Hindlimb muscle (tissue), 1 donor: ENCODE results near the gene WDFY3. TPM values are rescaled to one million over a fixed set of nuclear protein-coding genes. Genes with fewer than 3 reads are reported as not detected.
A peak's percentile ranks its signal among the peaks of the same experiment; 100 is the strongest.

Experiments used
- DNase-seq: peaks from one replicate; pipeline ENCODE4 v3.0.0-alpha.2; 2013
- polyA plus RNA-seq: library from polyadenylated mRNA; unstranded; fragments of 120-200 nt; gene quantifications from one replicate; pipeline ENCODE4 v1.2.1, GENCODE V29; 2013; ENCODE audit not compliant: insufficient read length

The WDFY3 gene, protein sequence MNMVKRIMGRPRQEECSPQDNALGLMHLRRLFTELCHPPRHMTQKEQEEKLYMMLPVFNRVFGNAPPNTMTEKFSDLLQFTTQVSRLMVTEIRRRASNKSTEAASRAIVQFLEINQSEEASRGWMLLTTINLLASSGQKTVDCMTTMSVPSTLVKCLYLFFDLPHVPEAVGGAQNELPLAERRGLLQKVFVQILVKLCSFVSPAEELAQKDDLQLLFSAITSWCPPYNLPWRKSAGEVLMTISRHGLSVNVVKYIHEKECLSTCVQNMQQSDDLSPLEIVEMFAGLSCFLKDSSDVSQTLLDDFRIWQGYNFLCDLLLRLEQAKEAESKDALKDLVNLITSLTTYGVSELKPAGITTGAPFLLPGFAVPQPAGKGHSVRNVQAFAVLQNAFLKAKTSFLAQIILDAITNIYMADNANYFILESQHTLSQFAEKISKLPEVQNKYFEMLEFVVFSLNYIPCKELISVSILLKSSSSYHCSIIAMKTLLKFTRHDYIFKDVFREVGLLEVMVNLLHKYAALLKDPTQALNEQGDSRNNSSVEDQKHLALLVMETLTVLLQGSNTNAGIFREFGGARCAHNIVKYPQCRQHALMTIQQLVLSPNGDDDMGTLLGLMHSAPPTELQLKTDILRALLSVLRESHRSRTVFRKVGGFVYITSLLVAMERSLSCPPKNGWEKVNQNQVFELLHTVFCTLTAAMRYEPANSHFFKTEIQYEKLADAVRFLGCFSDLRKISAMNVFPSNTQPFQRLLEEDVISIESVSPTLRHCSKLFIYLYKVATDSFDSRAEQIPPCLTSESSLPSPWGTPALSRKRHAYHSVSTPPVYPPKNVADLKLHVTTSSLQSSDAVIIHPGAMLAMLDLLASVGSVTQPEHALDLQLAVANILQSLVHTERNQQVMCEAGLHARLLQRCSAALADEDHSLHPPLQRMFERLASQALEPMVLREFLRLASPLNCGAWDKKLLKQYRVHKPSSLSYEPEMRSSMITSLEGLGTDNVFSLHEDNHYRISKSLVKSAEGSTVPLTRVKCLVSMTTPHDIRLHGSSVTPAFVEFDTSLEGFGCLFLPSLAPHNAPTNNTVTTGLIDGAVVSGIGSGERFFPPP (N-terminal part only)
- 25.5 TPM for polyA plus RNA-seq

DNA sequence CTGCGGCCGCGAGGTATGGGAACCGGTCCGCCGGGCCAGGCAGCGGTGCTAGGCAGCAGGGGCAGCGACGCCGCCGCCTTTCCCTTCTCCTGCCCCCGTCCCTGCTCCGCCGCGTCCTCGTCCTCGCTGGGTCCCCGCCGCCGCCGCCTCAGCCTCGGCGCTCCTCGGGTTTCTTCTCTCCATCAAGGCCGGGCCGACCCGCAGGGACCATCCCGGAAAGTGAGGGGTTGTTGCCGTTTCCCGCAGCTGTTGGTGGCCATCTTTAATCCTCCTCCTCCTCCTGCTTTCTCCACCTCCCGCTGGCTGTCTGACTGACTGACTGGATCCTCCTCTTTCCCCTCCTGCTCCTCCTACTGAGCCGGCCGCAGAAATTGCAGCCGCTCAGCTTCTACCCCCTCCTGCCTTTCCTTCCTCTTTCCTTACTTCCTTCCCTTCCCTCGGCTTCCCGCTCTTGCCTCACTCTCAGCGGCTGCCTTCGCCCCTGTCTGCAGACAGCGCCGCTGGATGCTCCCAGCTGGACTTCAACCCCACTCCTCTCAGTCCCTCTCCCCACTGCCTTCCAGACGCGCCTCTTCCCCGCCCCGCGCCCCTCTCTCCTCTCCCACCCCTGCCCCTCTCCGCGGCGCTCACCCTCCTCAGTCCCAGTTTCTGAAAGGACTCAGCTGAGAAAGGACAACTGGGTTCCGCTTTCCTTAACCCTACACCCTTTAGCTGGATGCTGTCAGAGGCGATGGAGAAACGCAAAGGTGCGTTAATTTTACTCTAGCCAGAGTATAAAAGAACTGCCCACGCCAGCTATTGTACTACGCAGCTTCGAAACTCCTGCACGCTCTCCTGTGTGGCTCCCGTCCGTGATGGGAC, at the start of gene WDFY3:
Gene WDFY3 (minus strand): TSS at position 309 of the 861 bp plus-strand sequence. CDS start 106,099 bp downstream, outside the sequence.
- DNase-seq, result peak; percentile 91

DNA sequence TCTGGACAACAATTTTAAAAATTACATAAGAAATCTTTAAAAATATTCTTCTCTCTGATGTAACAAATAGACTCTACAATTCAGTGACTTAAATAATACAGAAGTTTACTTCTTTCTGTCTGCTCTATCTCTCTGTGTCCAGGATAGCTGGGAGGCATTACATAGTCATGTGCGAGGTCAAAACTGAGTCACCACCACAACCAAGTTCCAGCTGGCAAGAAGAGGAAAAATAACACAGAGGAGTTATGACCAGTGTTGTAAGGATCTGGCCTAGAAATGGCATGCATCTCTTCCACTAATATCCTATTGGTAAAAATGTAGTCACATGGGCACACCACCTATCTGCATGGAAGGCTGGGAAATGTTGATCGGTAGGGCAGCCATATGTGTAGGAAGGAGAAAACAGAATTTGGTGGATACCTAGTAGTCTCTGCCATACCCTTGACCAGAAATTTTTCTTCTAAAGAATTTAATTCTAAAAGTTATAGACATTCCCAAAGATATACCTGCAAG, 39.4 kb upstream of the WDFY3 start:
- no peak for DNase-seq

DNA sequence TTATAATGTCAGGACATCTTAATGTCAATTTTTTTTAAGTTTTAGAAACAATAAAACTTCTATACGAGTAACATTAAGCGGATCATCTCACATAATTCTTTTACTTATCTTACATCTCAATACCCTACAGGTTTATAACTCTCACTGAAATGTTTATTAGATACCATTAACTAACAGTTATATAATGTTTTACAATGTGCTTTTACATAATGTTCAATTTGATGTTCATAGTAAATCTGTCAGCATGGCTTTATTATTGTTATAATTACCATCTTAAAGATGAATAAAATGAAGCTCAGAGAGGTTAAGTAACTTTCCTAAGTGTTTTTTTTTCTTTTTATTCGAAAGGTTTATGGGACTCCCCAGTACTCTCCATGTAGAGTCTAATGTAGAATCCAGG, 33.9 kb upstream of the WDFY3 start:
- no peak for DNase-seq

DNA sequence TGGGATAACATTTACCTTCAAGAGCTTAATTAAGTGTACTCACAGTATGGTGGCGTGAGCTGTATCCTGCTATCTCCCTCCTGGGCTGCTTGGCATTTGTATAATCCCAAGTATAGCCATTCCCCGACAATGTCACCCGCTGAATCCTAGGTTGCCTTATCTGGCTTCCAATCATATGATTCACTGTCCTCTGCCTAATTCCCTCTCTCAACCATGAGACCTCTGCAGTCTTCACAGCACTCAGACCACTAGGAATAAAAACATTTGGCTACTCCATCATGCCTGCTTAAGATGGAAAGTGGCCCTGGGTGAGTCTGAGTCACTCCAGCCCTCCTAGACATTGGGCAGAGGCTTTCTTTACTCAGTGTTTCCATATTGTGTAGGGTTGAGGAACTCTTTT, 28.9 kb upstream of the WDFY3 start:
- no peak for DNase-seq

DNA sequence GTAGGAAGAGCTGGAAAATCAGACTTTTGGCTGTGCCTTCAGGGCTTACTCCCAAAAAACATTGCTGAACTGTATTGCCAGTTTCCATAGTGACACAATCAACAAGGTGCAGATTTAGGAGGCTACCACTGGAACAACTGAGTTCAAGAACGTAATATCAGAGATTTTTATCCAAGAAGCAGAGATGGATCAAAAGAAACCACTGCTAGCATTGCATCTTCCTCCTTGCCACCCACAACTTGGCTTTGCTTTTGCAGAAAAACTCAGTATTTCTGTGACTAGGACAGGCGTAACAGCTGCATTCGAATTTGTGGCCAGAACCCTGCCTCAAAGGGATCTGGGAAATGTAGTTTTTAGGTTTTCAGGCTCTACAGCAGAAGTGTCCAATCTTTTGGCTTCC, 27.8 kb upstream of the WDFY3 start:
- DNase-seq, result peak; percentile 84

DNA sequence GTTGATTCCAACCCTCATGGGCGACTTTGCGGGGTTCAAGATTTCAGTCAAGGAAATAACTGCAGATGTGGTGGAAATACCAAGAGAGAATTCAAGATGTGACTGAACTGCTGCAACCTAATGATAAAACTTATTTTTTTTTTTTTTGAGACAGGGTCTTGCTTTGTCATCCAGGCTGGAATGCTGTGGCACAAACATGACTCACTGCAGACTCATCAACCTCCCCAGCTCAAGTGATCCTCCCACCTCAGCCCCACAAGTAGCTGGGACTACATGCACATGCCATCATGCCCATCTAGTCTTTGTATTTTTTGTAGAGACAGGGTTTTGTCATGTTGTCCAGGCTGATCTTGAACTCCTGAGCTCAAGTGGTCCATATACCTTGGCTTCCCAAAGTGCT, 19.5 kb upstream of the WDFY3 start:
- no peak for DNase-seq

DNA sequence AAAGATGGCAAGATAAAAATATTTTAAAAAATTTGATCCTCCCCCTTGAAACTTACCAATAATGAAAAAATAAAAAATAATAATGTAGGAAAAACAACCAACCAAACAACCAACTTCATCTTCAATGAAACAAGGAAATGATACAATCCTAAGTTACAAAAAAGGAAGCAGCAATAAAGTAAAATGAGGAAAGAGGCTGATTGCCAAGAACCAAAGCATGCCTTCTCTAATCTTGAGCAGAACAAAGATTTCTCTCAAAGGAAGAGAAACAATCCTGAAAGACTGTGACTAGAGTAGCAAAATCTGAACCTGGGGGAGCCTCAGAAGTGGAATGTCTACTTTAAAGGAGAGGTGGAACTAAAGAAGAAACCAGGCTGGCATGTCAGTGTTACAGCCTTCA, 10.9 kb upstream of the WDFY3 start:
- DNase-seq, result no peak

DNA sequence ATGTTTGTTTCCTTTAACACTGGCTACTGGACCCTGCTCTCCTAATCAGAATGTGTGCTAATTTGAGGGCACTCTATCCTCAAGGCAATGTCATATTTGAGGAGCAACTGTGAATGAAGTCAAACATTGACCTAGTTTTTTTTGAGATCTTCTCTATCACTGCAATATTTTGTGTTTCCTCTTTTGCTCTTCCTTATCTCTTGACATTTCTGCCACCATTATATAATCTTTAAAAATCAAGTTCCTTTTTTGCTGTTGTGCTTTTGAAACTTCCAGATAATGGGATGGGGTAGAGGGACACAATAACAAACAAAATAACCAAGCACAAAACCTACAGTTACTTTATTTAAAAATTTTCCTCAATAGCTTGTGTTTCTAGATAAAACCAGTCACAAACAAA, 7.4 kb upstream of the WDFY3 start:
- DNase-seq, result no peak

DNA sequence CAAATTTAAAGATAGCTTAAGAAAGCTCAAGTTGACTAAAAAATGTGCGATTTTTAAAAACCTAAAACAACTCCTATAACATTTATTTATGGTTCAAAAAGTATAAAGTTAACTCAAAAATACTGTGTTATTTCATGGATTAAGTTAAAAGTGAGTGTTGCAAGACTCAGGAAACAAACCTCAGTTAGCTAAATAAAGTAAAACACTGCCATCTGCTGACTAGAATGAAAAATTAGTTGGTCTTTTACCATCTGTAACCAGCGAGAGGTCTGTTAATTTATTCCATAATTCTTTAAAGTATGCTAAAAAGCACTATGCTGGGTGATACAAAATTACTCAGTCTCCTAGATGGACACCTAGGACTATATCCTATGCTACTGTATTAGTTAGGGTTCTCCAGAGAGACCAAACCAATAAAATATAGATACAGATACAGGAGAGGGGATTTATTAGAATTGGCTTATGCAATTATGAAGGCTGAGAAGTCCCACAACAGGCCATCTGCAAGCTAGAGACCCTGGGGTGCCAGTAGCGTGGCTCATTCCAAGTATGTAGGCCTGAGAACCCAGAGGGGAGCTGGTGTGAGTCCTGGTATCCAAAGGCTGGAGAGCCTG, 4.9 kb upstream of the WDFY3 start:
- DNase-seq, result peak; percentile 27

DNA sequence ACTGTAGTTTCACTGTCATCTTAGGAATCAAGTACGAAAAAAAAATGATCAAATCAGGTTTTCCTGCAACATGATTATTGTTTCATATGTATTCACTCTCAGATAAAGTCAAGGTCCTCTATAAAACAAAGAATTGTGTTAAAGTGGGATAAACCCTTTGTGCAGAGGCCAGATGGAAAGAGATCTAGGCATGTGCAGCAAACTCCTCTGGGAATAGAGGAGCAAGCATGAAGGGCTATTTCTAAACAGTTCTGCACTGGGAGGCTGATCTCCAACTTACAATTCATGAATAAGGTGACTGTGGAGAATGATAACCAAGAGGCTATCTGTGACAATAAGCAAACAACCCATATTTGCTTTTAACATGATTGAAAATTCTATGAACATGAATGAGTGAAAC, 2.4 kb upstream of the WDFY3 start:
- DNase-seq, result no peak

DNA sequence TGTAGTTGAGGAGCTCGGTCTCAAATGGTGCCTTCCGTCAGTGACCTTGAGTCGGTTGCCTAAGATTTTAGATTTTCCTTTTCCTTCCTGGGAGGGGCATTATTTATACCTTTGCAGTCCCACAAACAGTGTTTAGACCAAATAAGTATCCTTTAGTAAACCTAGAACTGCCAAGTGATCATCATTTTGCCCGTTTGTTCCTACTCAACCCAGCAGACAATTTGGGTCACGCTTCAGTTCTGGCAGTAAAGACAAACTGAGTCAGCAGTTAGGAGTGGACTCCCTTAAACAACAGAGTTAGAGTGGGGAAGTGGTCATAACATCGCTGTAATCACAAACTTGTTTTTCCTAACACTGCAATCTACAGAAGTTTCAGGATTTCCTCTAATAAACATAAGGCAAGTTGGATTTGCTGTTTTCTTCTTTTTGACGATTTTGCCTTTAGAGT, 777 bp upstream of the WDFY3 start:
- DNase-seq, result peak; percentile 55

DNA sequence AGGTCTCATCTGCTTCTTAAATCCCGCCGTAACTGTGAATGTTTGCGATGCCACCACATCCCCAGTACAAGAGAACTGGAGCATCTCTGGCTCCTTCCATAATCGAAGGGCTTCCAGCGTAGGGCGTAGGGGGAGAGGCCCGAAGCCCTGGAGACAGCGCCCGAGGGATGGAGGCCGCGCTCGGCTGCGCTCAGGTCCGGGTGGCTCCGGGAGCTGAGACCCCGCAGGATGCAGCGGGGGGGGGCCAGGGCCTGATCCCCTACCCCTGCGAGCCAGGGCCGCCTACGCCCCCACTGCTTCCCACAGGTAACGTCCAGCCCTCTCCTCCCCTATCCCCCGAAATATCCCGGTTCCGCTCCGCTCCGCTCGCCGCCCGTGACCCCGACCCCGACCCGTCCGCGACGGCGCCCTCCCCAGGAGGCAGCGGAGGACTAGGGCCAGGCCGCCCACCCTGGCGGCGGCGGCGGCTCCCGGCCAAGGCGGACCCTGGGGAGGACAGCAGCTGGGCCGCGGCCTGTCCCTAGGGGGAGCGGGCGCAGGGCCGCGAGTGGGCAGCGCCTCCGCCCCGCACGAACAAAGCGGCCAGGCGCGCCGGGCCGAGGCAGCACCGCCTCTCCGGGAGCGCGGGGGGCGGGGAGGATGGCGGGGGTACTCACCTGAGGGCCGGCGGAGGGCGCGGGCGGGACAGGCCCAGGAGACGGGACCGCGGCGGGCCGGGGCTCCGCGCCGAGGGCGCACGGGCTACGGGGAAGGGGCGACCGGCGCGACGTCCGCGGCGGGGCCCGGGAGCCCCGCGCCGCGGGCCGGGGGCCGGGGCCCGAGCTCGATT, 723 bp downstream of the WDFY3 start:
- DNase-seq, result peak; percentile 41

DNA sequence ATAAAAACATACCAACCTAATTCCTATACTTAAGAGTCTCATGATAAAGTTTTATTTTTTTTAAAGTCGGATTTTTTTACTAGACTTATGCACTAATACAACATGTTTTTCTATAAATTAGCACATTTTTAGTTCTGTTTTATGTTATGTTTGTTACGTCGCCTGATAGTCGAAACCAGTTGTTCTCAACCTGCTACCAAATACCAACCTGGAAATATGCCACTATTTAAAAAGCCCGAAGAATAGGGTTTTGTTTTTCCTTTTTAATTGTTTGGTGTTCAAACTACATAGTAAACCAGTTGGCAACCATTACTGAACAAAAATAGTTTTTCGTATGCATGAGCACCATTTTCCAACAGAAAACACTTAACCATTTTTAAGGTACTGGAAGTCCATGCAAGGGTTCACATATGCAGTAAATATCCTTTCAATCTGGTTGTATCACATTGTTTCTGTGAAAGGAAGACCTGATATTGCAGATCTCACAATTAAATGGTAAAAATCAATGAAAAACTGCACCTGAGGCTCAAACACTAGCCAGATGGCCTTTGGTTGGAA, 1.4 kb downstream of the WDFY3 start:
- no peak for DNase-seq

DNA sequence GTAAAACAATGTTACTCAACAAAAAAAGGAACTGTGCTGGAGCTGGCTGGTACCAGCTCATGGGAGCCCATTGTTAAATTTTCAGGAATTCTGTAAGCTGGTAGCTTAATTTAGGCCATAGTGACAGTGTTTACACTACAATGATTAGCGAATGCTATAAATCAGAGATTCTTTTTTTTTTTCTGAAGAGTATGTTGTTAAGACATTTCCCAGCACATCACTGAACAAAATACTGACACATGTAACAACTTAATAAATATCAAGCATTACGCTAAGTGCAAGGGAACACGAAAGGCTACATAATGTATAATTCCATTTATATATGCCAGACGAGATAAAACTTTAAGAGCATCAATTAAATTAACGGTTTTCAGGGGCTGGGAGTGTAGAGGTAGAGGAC, 4.4 kb downstream of the WDFY3 start:
- no peak for DNase-seq

DNA sequence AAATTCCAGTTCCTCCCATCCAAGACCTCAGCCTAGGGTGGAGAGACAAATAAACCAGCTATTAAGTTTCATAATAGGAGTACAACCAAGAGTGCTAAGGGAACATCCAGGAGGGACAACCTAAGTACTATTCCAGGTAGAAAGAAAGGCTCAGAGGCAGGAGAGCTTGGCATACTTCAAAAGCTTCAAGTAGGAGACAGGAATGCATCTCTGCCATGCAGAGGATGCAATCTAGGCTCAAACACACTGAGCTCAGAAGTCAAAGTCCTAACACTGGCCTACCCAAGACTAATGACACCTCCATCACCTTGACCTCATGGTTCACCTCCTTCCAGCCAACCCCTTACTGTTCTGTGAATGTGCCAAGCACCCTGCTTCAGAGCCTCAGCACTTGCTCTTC, 8.1 kb downstream of the WDFY3 start:
- DNase-seq, result no peak

DNA sequence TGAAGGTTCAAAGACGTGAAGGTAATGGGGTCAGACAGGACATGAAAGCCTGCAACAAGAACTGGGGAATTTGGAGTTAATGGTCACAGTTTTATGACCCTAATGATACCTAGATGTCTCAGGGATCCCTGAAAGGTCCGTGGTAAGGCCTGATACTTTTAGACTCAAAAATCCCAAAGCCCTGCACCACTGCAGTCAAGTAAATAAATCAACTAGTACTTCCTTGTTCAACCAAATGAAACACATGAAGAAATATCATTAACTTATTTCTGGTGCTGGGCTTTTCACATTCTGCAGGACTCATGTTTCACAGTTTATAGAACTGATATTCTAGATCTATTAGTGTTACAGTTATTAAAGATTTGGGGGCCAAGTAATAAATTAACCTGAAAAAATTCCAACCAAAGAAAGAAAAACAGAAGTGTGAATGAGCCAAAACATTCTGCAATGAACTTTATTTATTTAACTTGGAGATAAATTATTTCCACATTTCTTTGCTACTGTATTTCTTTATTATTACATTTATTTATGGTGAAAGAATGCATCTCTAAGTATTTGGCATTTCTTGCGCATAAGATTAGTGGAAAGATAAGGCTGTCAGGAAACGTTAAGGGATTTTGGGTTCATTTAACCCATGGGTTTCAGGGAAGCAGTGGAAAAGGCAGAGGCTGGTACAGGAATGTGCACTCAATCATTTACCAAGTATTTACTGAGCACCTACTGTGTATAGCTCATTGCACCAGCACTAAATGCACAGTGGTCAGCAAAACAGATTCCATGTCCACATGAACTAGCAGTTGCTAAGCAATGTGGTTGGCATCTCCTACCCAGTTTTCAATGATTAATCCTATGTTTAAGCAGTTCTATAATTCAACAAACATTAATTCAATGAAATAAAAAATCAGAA, 8.7 kb downstream of the WDFY3 start:
- DNase-seq, result no peak

DNA sequence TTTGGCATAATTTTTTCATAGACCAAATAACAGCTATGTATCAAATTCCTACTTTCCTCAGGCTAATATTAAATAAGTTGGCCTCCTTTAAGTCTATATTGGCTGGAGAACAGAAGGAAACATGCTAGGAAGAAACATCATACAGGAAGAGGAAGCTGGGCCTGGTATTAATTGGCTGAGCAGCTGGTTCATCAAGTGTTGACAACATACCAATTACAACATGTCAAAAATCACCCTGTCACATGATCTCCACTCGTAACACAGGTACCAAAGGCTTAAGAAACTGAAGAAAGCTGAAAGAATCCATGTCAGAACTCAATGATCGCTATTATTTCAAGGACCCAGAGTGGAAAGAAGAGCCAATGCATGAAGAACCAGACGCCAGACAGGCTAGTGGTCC, 10.5 kb downstream of the WDFY3 start:
- DNase-seq, result no peak

DNA sequence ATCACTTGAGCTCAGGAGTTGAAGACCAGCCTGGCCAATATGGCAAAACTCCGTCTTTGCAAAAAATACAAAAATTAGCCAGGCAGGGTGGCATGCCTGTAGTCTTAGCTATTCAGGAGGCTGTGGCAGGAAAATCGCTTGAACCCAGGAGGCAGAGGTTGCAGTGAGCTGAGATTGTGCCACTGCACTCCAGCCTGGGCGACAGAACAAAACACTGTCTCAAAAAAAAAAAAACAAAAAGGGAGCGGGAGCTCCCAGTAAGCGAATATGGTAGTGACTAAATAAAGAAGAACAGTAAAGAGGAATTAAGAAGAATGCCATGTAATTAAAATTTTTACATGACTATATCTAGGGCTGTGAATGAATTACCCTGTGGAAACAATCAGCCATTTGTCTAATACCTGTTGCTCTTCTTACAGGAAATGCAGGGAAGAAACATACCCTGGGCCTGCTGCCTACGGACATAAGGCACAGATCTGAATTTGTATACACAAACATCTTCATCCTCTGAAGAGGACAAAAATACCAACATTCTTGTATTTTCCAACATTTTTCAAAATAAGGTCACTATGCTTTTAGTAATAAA, 11.4 kb downstream of the WDFY3 start:
- DNase-seq, result no peak

DNA sequence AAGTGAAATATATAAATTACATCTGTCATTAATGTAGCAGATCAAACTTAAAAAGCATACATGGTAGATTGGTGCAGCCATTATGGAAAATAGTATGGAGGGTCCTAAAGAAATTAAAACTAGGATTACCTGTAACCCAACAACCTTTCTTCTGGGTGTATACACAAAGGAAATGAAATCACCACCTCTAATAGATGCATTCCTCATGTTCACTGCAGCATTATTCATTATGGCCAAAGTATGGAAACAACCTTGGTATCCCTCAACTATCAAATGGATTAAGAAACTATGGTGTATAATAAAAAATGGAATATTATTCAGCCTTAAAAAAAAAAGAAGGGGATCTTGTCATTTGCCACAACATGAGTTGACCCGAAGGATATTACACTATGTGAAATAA, 13.7 kb downstream of the WDFY3 start:
- DNase-seq, result no peak
